Tibial artery (tissue), 4 donors: ENCODE data around the gene ELAVL3.
A peak's percentile ranks its signal among the peaks of the same experiment; 100 is the strongest.

Source experiments
- DNase-seq, 2 donors: peaks; one replicate each; pipeline ENCODE4 v3.0.0-alpha.2; 2019
- H3K27ac ChIP-seq, 2 donors: fragments of 200-600 bp; sonication (generic) in 1 of 2; 1 replicate in 1 of 2; 2 replicates in 1 of 2; pipeline ENCODE4 v1.5.1; 2018 to 2019; ENCODE audit warnings: mild to moderate bottlenecking in 1 of 2
- H3K27me3 ChIP-seq, 2 donors: fragments of 200-600 bp; sonication (generic) in 1 of 2; one replicate each; pipeline versions ENCODE4 v1.5.1 to v1.6.0; 2016 to 2019
- H3K36me3 ChIP-seq, 3 donors: fragments of 200-600 bp; sonication (generic) in 2 of 3; one replicate each; pipeline ENCODE4 v1.5.1; 2016 to 2019; ENCODE audit warnings: mild to moderate bottlenecking in 2 of 3
- H3K4me1 ChIP-seq, 4 donors: fragments of 200-600 bp; sonication (generic) in 2 of 4; 1 replicate in 3 of 4; 2 replicates in 1 of 4; pipeline ENCODE4 v1.5.1; 2016 to 2019
- H3K4me3 ChIP-seq, 2 donors: fragments of 200-600 bp; sonication (generic) in 1 of 2; 1 replicate in 1 of 2; 2 replicates in 1 of 2; pipeline ENCODE4 v1.5.1; 2018 to 2019; ENCODE audit warnings: mild to moderate bottlenecking in 2 of 2
- H3K9me3 ChIP-seq, 3 donors: fragments of 200-600 bp; sonication (generic) in 1 of 3; one replicate each; pipeline ENCODE4 v1.5.1; 2016 to 2019
- intact Hi-C: fragments of 100-400 bp; cut with DNase I; formaldehyde crosslinking; loops from one replicate; pipeline ENCODE4 v1.15.0; 2023; ENCODE audit warnings: low total_unique reads
- TF ChIP-seq, protein P1 (sequence below), 2 experiments: fragments of 200-600 bp in 1 of 2; fragments of 450-650 bp in 1 of 2; IDR thresholded peaks; one replicate each; pipeline ENCODE4 v1.5.1; 2017 to 2019; ENCODE audit warnings: antibody characterized with exemption in 2 of 2, mild to moderate bottlenecking in 1 of 2, moderate library complexity in 1 of 2

ELAVL3 gene

GRCh38 chr19:11420429-11421370 is 60.1 kb downstream of the ELAVL3 start:
- no peaks in the 10 kb centered on the region for H3K36me3 ChIP-seq
- peaks cover 0 to 51% (median 37%) of the 10 kb centered on the region in 4 donors for H3K4me1 ChIP-seq
- DNase-seq = peak; percentile 79 to 88
- H3K4me3 ChIP-seq = peak overlapping the region; percentile 47
- TF ChIP-seq, protein P1, sequence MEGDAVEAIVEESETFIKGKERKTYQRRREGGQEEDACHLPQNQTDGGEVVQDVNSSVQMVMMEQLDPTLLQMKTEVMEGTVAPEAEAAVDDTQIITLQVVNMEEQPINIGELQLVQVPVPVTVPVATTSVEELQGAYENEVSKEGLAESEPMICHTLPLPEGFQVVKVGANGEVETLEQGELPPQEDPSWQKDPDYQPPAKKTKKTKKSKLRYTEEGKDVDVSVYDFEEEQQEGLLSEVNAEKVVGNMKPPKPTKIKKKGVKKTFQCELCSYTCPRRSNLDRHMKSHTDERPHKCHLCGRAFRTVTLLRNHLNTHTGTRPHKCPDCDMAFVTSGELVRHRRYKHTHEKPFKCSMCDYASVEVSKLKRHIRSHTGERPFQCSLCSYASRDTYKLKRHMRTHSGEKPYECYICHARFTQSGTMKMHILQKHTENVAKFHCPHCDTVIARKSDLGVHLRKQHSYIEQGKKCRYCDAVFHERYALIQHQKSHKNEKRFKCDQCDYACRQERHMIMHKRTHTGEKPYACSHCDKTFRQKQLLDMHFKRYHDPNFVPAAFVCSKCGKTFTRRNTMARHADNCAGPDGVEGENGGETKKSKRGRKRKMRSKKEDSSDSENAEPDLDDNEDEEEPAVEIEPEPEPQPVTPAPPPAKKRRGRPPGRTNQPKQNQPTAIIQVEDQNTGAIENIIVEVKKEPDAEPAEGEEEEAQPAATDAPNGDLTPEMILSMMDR (IDR thresholded peaks at IDR 0.05) = no peak
- H3K27ac ChIP-seq = peak overlapping the region; percentile 67 to 79
- peaks cover 0 to 5% of the 10 kb centered on the region in 2 donors for H3K27me3 ChIP-seq
- intact Hi-C loops = loop anchor here (2.0 kb wide), 1 partner anchor 38 kb away; no protein-coding TSS in a partner anchor
- H3K9me3 ChIP-seq = no peaks in the 10 kb centered on the region

GRCh38 chr19:11418549-11419506 is 62.0 kb downstream of the ELAVL3 start, which contains the start of gene RGL3:
TSS of gene RGL3 (minus strand) at chr19:11419314. CDS start at chr19:11419278, 36 bp downstream.
- TF ChIP-seq, protein P1 (IDR thresholded peaks at IDR 0.05) = no peak
- Histone ChIP-seq H3K4me3 (peak within 1 kb of the TSS; percentile 56 to 59), H3K36me3 (no peaks in the 10 kb centered on the region), H3K27ac (peak within 1 kb of the TSS; percentile 67 to 79), H3K9me3 (no peaks in the 10 kb centered on the region), H3K4me1 (peaks cover 0 to 51% (median 37%) of the 10 kb centered on the region in 4 donors), H3K27me3 (peaks cover 0 to 2% of the 10 kb centered on the region in 2 donors)
- intact Hi-C loops = no loop called here
- DNase-seq = peak; percentile 43 to 81

DNA sequence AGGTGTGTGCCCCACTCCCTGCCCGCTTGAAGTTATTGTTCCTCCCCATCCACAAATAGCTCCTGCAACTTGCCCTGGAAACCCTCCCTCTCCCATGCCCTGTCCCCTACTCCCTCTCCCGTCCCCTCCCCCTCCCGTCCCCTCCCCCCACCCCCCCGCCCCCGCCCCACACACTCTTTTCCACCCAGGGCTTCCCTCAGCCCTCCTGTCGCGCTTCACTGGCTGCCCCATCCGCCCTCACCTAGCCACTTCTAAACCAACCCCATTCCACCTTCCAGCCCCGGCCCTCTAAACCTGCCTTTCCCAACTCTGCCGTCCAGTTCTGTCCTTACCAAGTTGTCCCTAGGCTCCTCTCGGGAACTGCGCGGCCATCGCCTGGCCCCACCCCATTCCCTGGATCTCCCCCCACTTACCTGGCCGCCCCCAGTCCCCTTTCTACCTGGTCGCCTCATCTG is 62.7 kb downstream of the ELAVL3 start:
- H3K36me3 ChIP-seq = no peaks in the 10 kb centered on the region
- no peak for DNase-seq
- intact Hi-C loops = no loop called here
- H3K27ac ChIP-seq = peak overlapping the region; percentile 56 to 79
- peaks cover 0 to 51% (median 37%) of the 10 kb centered on the region in 4 donors for H3K4me1 ChIP-seq
- no peaks in the 10 kb centered on the region for H3K9me3 ChIP-seq
- H3K4me3 ChIP-seq = peak overlapping the region; percentile 56 to 59
- no peaks in the 10 kb centered on the region for H3K27me3 ChIP-seq
- TF ChIP-seq, protein P1 (IDR thresholded peaks at IDR 0.05) = no peak

DNA sequence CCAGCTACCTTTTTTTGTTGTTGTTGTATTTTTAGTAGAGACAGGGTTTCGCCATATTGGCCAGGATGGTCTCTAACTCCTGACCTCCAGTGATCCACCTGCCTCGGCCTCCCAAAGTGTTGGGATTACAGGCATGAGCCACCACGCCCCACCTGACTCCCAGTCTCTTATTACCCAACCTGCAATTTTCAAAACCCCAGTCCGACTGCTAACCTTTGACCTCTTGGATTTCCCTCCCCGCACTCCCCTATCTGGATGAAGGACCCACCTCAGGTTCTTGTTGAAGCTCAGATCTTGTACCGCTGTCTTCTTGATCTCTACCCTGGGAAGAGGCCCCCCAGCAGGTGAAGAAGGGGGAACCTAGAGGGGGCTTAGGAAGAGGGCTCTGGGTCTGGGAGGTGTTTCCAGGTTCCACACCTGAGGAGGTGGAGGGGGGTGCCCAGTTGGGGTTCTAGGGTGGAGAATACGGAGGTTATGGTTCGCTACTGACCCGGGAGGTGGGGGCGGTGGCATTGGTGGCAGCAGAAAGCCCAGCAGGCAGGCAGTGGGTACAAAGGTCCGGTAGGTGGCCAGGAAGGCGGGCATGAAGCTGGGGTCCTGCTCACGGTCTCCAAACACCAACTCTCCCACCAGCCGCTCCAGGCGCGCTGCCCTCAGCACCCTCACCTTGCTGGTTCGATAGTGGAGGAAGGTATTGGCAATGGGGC is 64.3 kb downstream of the ELAVL3 start:
- Histone ChIP-seq H3K27me3 (no peaks in the 10 kb centered on the region), H3K27ac (no peak overlapping the region), H3K36me3 (peaks cover 0 to 4% (median 0%) of the 10 kb centered on the region in 3 donors), H3K4me1 (peaks cover 0 to 34% (median 25%) of the 10 kb centered on the region in 4 donors), H3K4me3 (no peak overlapping the region), H3K9me3 (no peaks in the 10 kb centered on the region)
- TF ChIP-seq, protein P1 (IDR thresholded peaks at IDR 0.05) = no peak
- DNase-seq = no peak
- intact Hi-C loops = no loop called here
